Heart right ventricle (tissue), 16 donors: ENCODE data around the gene PTPN9. TPM values are rescaled to one million over a fixed set of nuclear protein-coding genes. Genes with fewer than 3 reads are reported as not detected.
"Not testable (repeated sequence)": the region's sequence is repeated elsewhere in the genome, so short reads cannot be mapped to it uniquely, and the experiment has no call there.

Experiments
- ATAC-seq, 8 donors: fragments of 200-7000 bp; cut with Tn5 transposase; one replicate each; pipeline ENCODE4 v1.9.1; 2020; ENCODE audit warnings: mild to moderate bottlenecking in 8 of 8, moderate library complexity in 8 of 8, moderate number of reproducible peaks in 1 of 8
- DNase-seq, 2 donors: peaks; one replicate each; pipeline ENCODE4 v3.0.0-alpha.2; 2020
- H3K27ac ChIP-seq, 10 donors: fragments of 200-600 bp; sonication (generic) in 2 of 10; one replicate each; pipeline versions ENCODE4 v1.5.0 to v1.8.0; 2020 to 2022; ENCODE audit warnings: mild to moderate bottlenecking in 3 of 10
- H3K27me3 ChIP-seq, 7 donors: fragments of 200-600 bp; one replicate each; pipeline ENCODE4 v1.8.0; 2021 to 2022; ENCODE audit warnings: mild to moderate bottlenecking in 2 of 7
- H3K36me3 ChIP-seq, 9 donors: fragments of 200-600 bp; sonication (generic) in 1 of 9; one replicate each; pipeline versions ENCODE4 v1.5.0 to v1.8.0; 2020 to 2022; ENCODE audit warnings: mild to moderate bottlenecking in 2 of 9
- H3K4me1 ChIP-seq, 9 donors: fragments of 200-600 bp; sonication (generic) in 1 of 9; one replicate each; pipeline versions ENCODE4 v1.5.0 to v1.8.0; 2020 to 2022; ENCODE audit warnings: mild to moderate bottlenecking in 4 of 9
- H3K4me3 ChIP-seq, 10 donors: fragments of 200-600 bp; sonication (generic) in 2 of 10; one replicate each; pipeline versions ENCODE4 v1.5.0 to v1.8.0; 2020 to 2022; ENCODE audit warnings: mild to moderate bottlenecking in 7 of 10, moderate library complexity in 2 of 10
- H3K9me3 ChIP-seq, 11 donors: fragments of 200-600 bp in 10 of 11; sonication (generic) in 2 of 11; one replicate each; pipeline versions ENCODE4 v1.5.0 to v1.8.0; 2013 to 2022; ENCODE audit warnings: mild to moderate bottlenecking in 2 of 11, control low read depth in 1 of 11, moderate library complexity in 1 of 11
- CTCF ChIP-seq, 9 donors: fragments of 200-600 bp; sonication (generic) in 2 of 9; IDR thresholded peaks; one replicate each; pipeline versions ENCODE4 v1.5.0 to v1.8.0; 2021 to 2022; ENCODE audit warnings: antibody characterized with exemption in 9 of 9, mild to moderate bottlenecking in 5 of 9, moderate library complexity in 1 of 9
- WGBS, 2 donors: extraction: QIAGEN DNeasy Blood & Tissue Kit; methylation state at CpG; one replicate each; pipeline ENCODE4 v1.1.7; 2013; ENCODE audit warnings: inconsistent platforms in 1 of 2; 5-methylcytosine and 5-hydroxymethylcytosine counted together
- intact Hi-C, 10 donors: fragments of 100-400 bp; cut with DNase I; formaldehyde crosslinking; loops; one replicate each; pipeline versions ENCODE4 v1.11.1 to v1.14.2; 2022
- polyA plus RNA-seq, 2 donors: library from polyadenylated mRNA; stranded (reverse); fragments of 200-250 nt; gene quantifications; one replicate each; pipeline ENCODE4 v1.2.3, GENCODE V29; 2013
- total RNA-seq, 10 donors: library from RNA; stranded (reverse); fragmentation: NEBNext Ultra II Directional in 3 of 10; extraction: Animal tissue kit (Norgen Biotek cat#: 25700) in 3 of 10; gene quantifications; one replicate each; pipeline versions ENCODE4 v1.2.1 to v1.2.4, GENCODE V29; 2021 to 2023
- donor health status: Arrhythmogenic right ventricular cardiomyopathy.
- donor health status: ischemic (EF 13 %, LVEDD 7.1; RV severe dilation, severe dysfunction).
- donor health status: healthy with polysubstance abuse.
- donor health status: DM: no; HTN: yes; CAD: no.
- donor health status: DM: no; HTN: no; CAD: no.
- donor health status: ischemic (EF 25% LVEDD 6.9; RV normal size, moderate dysfunction).
- donor health status: ischemic (EF 25% LVEDD 5.7; RV mildly dilated, moderate dysfunction).
- donor health status: healthy.
- donor health status: DM: yes; HTN: yes; CAD: no.
- donor health status: Ischemic cardiomyopathy.
- donor health status: ischemic (EF 35%, LVEDD 5.7; RV mildly dilated, moderate dysfunction).
- donor health status: nonischemic (EF 11% LVEDD 7.7; RV severe dilation, severe dysfunction).
- donor health status: DM: yes; HTN: yes; CAD: no.
- donor health status: PGD.
- donor health status: ischemic (EF 29% LVEDD 5.4; RV normal size, mild dysfunction).
- donor health status: nonischemic (EF 23%, LVEDD 6.1; RV moderate dilation, normal function).

The PTPN9 gene
- total and polyA plus RNA-seq, 12 donors, result 2.0 to 11.0 (median 8.0) TPM

GRCh38 chr15:75544359-75544758 lies 34.8 kb downstream of the PTPN9 start:
- intact Hi-C loops, result no loop called here
- Histone ChIP-seq H3K27ac (peak overlapping the region in 1 of 10 donors; percentile 79), H3K4me1 (peaks cover 5 to 53% (median 28%) of the 10 kb centered on the region in 9 donors), H3K9me3 (no peaks in the 10 kb centered on the region), H3K36me3 (no peaks in the 10 kb centered on the region), H3K27me3 (no peaks in the 10 kb centered on the region), H3K4me3 (no peak overlapping the region)
- TF ChIP-seq CTCF (IDR thresholded peaks at IDR 0.05), result no peak
- ATAC-seq (no peak), DNase-seq (no peak)
- 78 to 84% methylated on average over 2 of the region's 2 CpGs for WGBS, 2 donors

- peak overlapping the region in 6 of 10 donors; percentile 0 to 79 (median 42) for H3K27ac ChIP-seq
- WGBS, 2 donors, result 70 to 79% methylated on average over 5 to 6 of the region's 6 CpGs
- peaks cover 5 to 53% (median 28%) of the 10 kb centered on the region in 9 donors for H3K4me1 ChIP-seq
- H3K4me3 ChIP-seq, H3K9me3 ChIP-seq, H3K27me3 ChIP-seq, DNase-seq, H3K36me3 ChIP-seq: not testable (repeated sequence)
- intact Hi-C loops, result loop anchor here in 1 of 10 donors (2.0 kb wide), 1 partner anchor 34 kb away; no protein-coding TSS in a partner anchor
- peak in 1 of 8 donors; percentile 21 for ATAC-seq
Measured at GRCh38 chr15:75542949-75543545, 36.1 kb downstream of the PTPN9 start.

GRCh38 chr15:75542386-75542797 lies 36.7 kb downstream of the PTPN9 start:
- Histone ChIP-seq H3K27me3 (no peaks in the 10 kb centered on the region), H3K36me3 (no peaks in the 10 kb centered on the region), H3K4me1 (peaks cover 5 to 53% (median 28%) of the 10 kb centered on the region in 9 donors), H3K4me3 (no peak overlapping the region), H3K27ac (peak overlapping the region in 8 of 10 donors; percentile 16 to 79 (median 45)), H3K9me3 (no peaks in the 10 kb centered on the region)
- ATAC-seq (peak in 6 of 8 donors; percentile 35 to 82 (median 54)), DNase-seq (no peak)
- intact Hi-C loops, result loop anchor here in 1 of 10 donors (2.0 kb wide), 1 partner anchor 34 kb away; no protein-coding TSS in a partner anchor
- 28 to 32% methylated on average over 2 of the region's 2 CpGs for WGBS, 2 donors
- no peak for TF ChIP-seq CTCF (IDR thresholded peaks at IDR 0.05)

- ATAC-seq (no peak), DNase-seq (no peak)
- no peak overlapping the region for H3K27ac ChIP-seq
- no peaks in the 10 kb centered on the region for H3K9me3 ChIP-seq
- H3K4me3 ChIP-seq, result no peak overlapping the region
- H3K4me1 ChIP-seq, result peaks cover 5 to 34% (median 23%) of the 10 kb centered on the region in 9 donors
- no peak for TF ChIP-seq CTCF (IDR thresholded peaks at IDR 0.05)
- WGBS, 2 donors, result 93 to 96% methylated on average over 7 of the region's 7 CpGs
- intact Hi-C loops, result no loop called here
- H3K36me3 ChIP-seq, result no peaks in the 10 kb centered on the region
- H3K27me3 ChIP-seq, result no peaks in the 10 kb centered on the region
Measured at GRCh38 chr15:75538376-75538775, 40.7 kb downstream of the PTPN9 start.

GRCh38 chr15:75533945-75534344 lies 45.2 kb downstream of the PTPN9 start:
- H3K36me3 ChIP-seq, result no peaks in the 10 kb centered on the region
- intact Hi-C loops, result loop anchor here in 5 of 10 donors (2.0 to 5.0 kb wide), 2 partner anchors 43 kb away; partner anchors contain the start of gene PTPN9 (in 3 of the 5)
- H3K4me3 ChIP-seq, result no peak overlapping the region
- peak overlapping the region in 3 of 10 donors; percentile 28 to 73 (median 38) for H3K27ac ChIP-seq
- DNase-seq, result no peak
- ATAC-seq, result no peak
- H3K27me3 ChIP-seq, result no peaks in the 10 kb centered on the region
- WGBS, 2 donors, result 94 to 95% methylated on average over 1 of the region's 1 CpG
- peaks cover 5 to 41% (median 32%) of the 10 kb centered on the region in 9 donors for H3K4me1 ChIP-seq
- no peaks in the 10 kb centered on the region for H3K9me3 ChIP-seq
- no peak for TF ChIP-seq CTCF (IDR thresholded peaks at IDR 0.05)
